Loucy (cell line): ENCODE data around the gene SAMD7.

Experiments
- H2AFZ ChIP-seq: fragments of 200-600 bp; sonication (generic); 2 replicates; pipeline ENCODE4 v1.6.0; 2016; ENCODE audit warnings: antibody characterized with exemption, mild to moderate bottlenecking, low read length, moderate library complexity
- H3F3A ChIP-seq: fragments of 200-600 bp; 2 replicates; pipeline ENCODE4 v1.6.0; 2016; ENCODE audit warnings: antibody characterized with exemption, low read depth, mild to moderate bottlenecking
- H3K27me3 ChIP-seq: fragments of 200-600 bp; sonication (generic); 2 replicates; pipeline ENCODE4 v1.6.1; 2014; ENCODE audit warnings: low read length, mild to moderate bottlenecking; ENCODE audit not compliant: insufficient read depth, poor library complexity, severe bottlenecking
- H3K36me3 ChIP-seq: fragments of 200-600 bp; sonication (generic); 2 replicates; pipeline ENCODE4 v1.6.1; 2016; ENCODE audit warnings: low read length; ENCODE audit not compliant: insufficient read depth
- H3K4me1 ChIP-seq: fragments of 200-600 bp; sonication (generic); 2 replicates; pipeline ENCODE4 v1.5.1; 2014; ENCODE audit warnings: low read length, mild to moderate bottlenecking; ENCODE audit not compliant: insufficient read depth, poor library complexity, severe bottlenecking
- H3K4me2 ChIP-seq: fragments of 200-600 bp; sonication (generic); 2 replicates; pipeline ENCODE4 v1.6.0; 2014; ENCODE audit warnings: antibody characterized with exemption, low read length, low read depth, mild to moderate bottlenecking; ENCODE audit not compliant: poor library complexity, severe bottlenecking
- H3K4me3 ChIP-seq: fragments of 200-600 bp; sonication (generic); 2 replicates; pipeline ENCODE4 v1.5.1; 2014; ENCODE audit warnings: low read length, mild to moderate bottlenecking, mixed read lengths; ENCODE audit not compliant: poor library complexity, severe bottlenecking
- H3K79me2 ChIP-seq: fragments of 200-600 bp; sonication (generic); 2 replicates; pipeline ENCODE4 v1.6.1; 2014; ENCODE audit warnings: low read length; ENCODE audit not compliant: insufficient read depth
- H3K9ac ChIP-seq: fragments of 200-600 bp; sonication (generic); 2 replicates; pipeline ENCODE4 v1.6.0; 2014; ENCODE audit warnings: mild to moderate bottlenecking, low read depth, low read length, moderate library complexity; ENCODE audit not compliant: poor library complexity, severe bottlenecking
- H3K9me2 ChIP-seq: fragments of 200-600 bp; sonication (generic); replicated peaks from 2 replicates; pipeline ENCODE4 v1.6.1; 2016; ENCODE audit warnings: low read depth, low read length, mixed read lengths
- H3K9me3 ChIP-seq: fragments of 200-600 bp; sonication (generic); 2 replicates; pipeline ENCODE4 v1.6.1; 2014; ENCODE audit warnings: mild to moderate bottlenecking, antibody characterized with exemption, low read length, low read depth; ENCODE audit not compliant: insufficient read depth
- H4K20me1 ChIP-seq: fragments of 200-600 bp; sonication (generic); 2 replicates; pipeline ENCODE4 v1.6.0; 2014; ENCODE audit warnings: antibody characterized with exemption, low read length, mild to moderate bottlenecking; ENCODE audit not compliant: insufficient read depth, poor library complexity, severe bottlenecking
- CTCF ChIP-seq: fragments of 200-600 bp; sonication (generic); conservative IDR thresholded peaks from 2 replicates; pipeline ENCODE4 v1.5.1; 2014; ENCODE audit warnings: mild to moderate bottlenecking, antibody characterized with exemption, low read length
- EZH2phosphoT487 ChIP-seq: fragments of 200-600 bp; IDR thresholded peaks from 2 replicates; pipeline ENCODE4 v1.6.1; 2018; ENCODE audit warnings: antibody characterized with exemption, mild to moderate bottlenecking, moderate library complexity, borderline replicate concordance

SAMD7 gene

DNA sequence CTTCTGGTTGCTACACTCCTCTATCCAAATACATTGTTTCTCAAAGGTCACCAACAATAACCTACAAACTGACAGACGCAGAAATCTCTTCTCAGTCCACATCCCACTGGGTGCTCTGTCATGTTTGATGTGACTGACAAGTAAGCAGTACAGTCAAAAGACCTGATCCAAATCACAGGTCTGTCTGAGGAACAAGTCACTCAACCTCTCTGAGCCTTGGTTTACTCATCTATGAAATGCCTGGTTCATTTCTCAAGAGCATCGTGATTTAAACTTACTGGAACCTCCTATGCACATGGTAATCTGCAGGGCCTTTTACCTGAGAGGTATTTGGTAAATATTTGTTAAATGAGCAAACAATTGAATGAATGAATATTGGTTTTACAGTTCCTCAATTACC, 47.1 kb upstream of the SAMD7 start:
- Histone ChIP-seq H2AFZ (no peak overlapping the region), H3K4me2 (no peak overlapping the region), H3F3A (no peaks in the 10 kb centered on the region), H3K9ac (no peak overlapping the region), H4K20me1 (no peaks in the 10 kb centered on the region), H3K36me3 (no peaks in the 10 kb centered on the region), H3K4me3 (no peak overlapping the region), H3K9me3 (no peaks in the 10 kb centered on the region), H3K9me2 (no peaks in the 10 kb centered on the region), H3K79me2 (no peaks in the 10 kb centered on the region), H3K4me1 (peaks cover 3% of the 10 kb centered on the region), H3K27me3 (peaks cover 39% of the 10 kb centered on the region)
- TF ChIP-seq EZH2phosphoT487 (no peak), CTCF (no peak)

DNA sequence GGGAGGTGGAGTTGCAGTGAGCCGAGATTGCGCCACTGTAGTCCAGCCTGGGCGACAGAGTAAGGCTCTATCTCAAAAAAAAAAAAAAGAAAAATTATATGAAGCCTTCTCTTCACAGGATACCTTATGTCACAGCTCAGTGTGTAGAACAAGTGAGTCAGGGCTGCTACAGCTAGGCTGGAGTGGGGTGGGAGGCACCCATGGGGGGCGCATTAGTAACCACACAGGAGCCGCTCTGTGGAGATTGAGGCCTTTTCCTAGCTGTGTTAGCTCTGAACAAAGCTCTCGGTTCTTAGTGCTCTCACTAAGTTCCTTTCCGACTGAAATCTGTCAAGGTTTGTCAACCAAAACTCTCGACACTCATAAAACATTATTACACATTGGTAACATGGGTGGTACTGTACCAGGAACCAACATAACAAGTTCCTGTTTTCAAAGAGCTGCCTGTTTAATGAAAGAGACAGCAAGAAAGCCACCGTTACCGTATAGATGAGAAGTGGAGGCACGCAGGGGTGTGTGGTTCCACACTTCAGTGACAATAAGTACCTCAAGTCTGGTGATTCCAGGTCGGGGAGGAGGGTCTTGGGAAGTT, 46.1 kb upstream of the SAMD7 start:
- Histone ChIP-seq H3K4me2 (no peak overlapping the region), H3F3A (no peaks in the 10 kb centered on the region), H3K4me3 (no peak overlapping the region), H3K27me3 (peaks cover 39% of the 10 kb centered on the region), H4K20me1 (no peaks in the 10 kb centered on the region), H3K36me3 (no peaks in the 10 kb centered on the region), H3K9me2 (no peaks in the 10 kb centered on the region), H3K9me3 (no peaks in the 10 kb centered on the region), H3K4me1 (peaks cover 3% of the 10 kb centered on the region), H3K79me2 (no peaks in the 10 kb centered on the region), H3K9ac (no peak overlapping the region), H2AFZ (no peak overlapping the region)
- TF ChIP-seq CTCF (no peak), EZH2phosphoT487 (no peak)

- Histone ChIP-seq H3K79me2 (no peaks in the 10 kb centered on the region), H3K27me3 (peaks cover 29% of the 10 kb centered on the region), H3K4me1 (peaks cover 10% of the 10 kb centered on the region), H3K9me2 (no peaks in the 10 kb centered on the region), H3K9ac (no peak overlapping the region), H3K9me3 (no peaks in the 10 kb centered on the region), H3K4me2 (no peak overlapping the region), H3F3A (no peaks in the 10 kb centered on the region), H3K4me3 (no peak overlapping the region), H4K20me1 (no peaks in the 10 kb centered on the region), H3K36me3 (no peaks in the 10 kb centered on the region), H2AFZ (no peak overlapping the region)
- TF ChIP-seq CTCF: no peak
- TF ChIP-seq EZH2phosphoT487: no peak
These were observed 43.7 kb upstream of the SAMD7 start for GRCh38 chr3:169867584-169868210.
